Suprapubic skin (tissue), 3 donors: ENCODE results near the gene TBC1D5.

Experiments used
- CTCF ChIP-seq, 2 donors: fragments of 200-600 bp in 1 of 2; fragments of 450-650 bp in 1 of 2; sonication (generic) in 1 of 2; IDR thresholded peaks; one replicate each; pipeline ENCODE4 v1.5.1; 2016 to 2019; ENCODE audit warnings: antibody characterized with exemption in 2 of 2, mild to moderate bottlenecking in 1 of 2, moderate library complexity in 1 of 2
- POLR2A ChIP-seq, 2 donors: fragments of 450-650 bp; IDR thresholded peaks; one replicate each; pipeline ENCODE4 v1.6.1; 2017; ENCODE audit warnings: antibody characterized with exemption in 2 of 2, mild to moderate bottlenecking in 2 of 2, moderate library complexity in 2 of 2

- TF ChIP-seq POLR2A (IDR thresholded peaks at IDR 0.05) (no peak), CTCF (IDR thresholded peaks at IDR 0.05) (no peak)
Measured at GRCh38 chr3:17529677-17530076, 212.8 kb downstream of the TBC1D5 start.
